Hypothalamus (tissue), 51 donors: ENCODE measurements around the gene ENPEP.
"Not testable (repeated sequence)": the region's sequence is repeated elsewhere in the genome, so short reads cannot be mapped to it uniquely, and the experiment has no call there.

Source experiments
- DNase-seq, 51 donors: peaks; one replicate each; lab custom pipeline; 2025; lab: John Stamatoyannopoulos, UW

Gene ENPEP

DNA sequence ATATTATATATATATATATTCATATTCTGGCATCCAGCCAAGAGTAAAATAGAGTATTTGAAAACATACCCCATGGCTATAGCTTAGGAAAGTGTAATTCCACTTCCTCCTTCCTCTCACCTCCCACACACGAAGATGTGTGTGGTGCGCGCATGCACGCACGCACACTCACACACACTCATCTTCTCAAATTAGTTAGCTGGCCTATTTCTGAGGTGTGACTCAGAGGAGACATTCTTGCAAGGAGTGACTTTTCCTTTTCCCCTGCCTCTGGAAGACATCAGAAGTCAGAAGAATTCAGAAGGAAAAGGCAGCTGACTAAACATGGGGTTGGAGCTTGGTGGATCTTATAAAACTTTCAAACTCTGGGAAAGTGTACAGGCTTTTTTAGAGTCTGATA lies 8.8 kb downstream of the ENPEP start:
- peak in 1 of 51 donors; percentile 13 for DNase-seq

DNA sequence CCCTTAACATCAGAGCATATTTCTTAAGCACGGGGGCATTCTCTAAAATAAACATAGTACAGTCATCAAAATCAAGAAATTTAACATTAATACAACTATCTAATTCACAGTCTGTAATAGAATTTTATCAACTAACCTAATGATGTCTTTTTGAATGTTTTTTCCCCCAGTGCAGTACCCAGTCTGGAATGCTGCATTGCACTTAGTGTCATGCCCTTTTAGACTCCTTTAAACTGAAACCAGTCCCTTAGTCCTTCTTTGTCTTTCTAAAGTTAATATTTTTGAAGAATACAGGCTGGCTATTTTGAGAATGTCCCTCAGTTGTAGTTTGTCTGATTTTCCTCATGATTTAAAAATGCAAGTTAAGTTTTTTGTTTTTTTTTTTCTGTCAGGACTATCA lies 9.5 kb downstream of the ENPEP start:
- DNase-seq: no peak

DNA sequence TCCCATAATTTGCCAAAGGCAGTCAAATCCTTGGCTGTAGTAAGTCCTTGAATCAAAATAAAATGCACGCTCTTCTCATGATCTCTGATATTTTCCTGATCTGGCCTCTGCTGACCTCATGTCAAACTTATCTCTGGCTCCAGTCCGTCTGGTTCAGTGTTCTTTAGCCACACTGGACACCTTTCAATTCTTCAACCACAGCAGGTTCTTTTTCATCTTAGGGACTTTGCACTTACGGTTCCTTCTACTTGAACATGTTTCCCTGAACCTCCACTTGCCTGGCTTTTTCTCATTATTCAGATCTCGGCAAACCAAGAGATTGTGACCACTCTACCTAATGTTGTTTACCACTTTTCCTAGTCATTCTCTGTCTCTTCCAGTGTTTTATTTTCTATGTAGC lies 10.3 kb downstream of the ENPEP start:
- DNase-seq: no peak

DNA sequence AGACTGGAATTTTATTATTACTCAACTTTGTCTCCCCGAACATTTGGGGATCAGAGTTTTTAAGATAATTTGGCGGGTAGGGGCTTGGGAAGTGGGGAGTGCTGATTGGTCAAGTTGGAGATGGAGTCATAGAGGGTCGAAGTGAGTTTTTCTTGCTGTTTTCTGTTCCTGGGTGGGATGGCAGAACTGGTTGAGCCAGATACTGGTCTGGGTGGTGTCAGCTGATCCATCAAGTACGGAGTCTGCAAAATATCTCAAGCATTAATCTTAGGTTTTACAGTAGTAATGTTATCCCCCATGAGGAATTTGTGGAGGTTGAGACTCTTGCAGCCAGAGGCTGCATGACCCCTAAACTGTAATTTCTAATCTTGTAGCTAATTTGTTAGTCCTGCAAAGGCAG lies 10.9 kb downstream of the ENPEP start:
- DNase-seq: not testable (repeated sequence)

DNA sequence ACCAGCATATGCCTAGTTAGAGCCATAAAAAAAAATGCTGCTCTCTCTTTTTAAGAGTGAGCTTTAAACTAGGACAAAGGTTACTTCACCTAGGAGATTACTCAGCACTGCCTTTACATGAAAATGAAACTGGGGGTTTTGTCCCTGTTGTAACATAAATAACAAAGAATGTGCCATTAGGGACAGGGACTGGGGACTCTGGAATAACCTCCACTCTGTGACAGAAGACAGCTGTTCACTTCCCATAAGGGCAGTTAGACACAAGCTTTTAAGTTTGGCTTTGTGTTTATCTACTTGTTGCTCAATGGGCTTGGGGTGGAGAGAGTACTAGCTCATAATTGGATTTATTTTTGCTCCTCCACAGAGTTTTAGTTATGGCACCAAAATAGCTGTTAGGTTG lies 11.9 kb downstream of the ENPEP start:
- no peak for DNase-seq

DNA sequence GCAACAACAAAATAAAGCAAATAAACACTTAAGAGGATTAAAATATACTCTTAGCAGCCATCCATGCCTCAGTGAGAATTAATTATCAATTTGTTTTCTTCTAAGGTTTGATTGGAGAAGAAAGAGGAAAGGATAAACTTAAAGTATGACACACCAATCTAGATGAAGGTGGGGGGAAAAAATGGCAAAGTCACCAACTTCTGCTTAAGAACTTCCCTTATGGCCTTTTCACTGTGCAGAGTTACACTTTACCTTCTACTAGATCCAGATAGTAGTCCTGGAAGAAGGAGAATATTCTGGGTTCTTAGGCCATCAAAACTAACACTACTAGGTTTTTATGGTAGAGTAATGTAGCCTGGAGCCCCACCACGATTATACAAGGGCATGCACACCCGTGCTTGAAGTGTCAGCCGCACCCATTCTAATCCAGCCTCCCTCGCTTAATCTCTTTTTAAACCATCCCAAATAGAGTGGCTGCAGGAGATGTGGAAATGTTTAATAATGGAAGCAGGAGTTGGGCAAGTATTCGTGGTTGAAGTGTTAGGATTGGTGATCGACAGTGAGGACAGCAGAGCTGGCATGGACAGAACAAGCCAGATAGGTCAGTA lies 14.1 kb downstream of the ENPEP start:
- DNase-seq: no peak

DNA sequence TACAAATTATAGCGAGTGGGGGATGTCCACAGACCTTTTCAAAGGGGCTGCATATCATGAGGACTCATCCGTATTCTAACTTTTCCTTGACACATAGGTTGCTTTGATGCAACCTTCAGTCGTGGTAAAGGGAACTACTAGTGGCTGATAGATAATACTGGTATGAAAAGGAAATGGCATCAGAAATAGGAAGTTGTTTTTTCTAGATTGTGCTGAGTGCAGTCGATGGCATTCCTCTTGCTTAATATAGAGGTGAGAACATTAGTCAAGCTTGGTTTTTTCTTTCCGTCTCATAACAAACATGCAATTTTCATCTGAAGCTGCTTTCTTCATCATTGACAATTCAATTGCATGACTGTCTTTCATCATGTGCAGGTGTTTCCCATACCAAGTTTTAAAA lies 16.6 kb downstream of the ENPEP start:
- no peak for DNase-seq

DNA sequence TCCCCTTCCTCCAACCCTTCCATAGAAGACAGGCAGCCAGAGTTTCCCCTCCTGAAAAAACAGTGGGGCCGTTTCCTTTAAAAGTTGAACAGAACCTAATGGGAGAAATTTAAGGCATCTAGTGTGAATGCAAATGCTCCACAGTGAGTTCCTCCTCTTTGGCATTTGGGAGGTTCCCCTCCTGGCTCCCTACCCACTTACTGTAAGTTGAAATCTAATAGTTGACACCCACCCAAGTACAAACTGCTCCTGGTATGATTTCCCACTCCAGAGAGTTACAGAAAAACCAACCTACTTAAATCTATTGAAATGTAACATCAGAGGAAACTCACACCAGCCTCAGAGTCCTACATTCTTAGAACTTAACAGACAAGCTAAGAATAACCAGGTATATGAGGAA lies 17.6 kb downstream of the ENPEP start:
- DNase-seq: no peak

DNA sequence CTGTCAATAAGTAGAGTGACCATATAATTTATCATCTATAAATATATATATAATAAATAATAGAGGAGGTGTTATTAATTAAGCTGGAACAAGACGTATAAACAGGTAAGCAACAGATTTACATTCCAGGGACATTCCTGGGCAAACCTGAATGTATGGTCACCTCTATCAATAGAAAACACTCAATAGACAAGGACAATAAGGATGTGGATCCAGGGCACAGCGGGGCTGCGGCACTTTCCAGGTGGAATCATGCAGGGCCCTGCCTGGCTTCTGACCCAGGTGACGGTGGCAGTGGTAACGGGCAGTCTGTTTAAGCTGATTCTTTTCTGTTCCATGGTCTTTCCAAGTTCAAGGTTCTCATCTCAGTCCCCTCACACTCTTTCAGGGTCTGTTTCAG lies 22.5 kb downstream of the ENPEP start:
- no peak for DNase-seq

DNA sequence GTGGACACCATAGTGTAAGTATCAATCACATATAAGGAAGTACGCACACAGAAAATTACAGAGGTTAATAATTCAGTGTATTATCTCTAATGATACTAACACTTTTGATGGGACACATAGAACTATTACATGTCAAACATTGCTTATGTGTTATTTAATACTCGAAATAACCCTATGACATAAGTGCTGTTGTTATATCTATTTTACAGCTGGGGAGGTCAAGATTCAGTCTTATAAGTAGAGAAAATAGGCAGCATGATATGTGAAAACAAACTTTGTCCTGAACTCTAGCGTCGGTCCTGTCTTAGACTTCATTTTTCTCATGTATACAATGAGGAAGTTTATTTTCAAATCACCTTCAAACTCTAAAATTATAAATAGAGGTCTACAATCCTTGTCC lies 23.2 kb downstream of the ENPEP start:
- DNase-seq: no peak

DNA sequence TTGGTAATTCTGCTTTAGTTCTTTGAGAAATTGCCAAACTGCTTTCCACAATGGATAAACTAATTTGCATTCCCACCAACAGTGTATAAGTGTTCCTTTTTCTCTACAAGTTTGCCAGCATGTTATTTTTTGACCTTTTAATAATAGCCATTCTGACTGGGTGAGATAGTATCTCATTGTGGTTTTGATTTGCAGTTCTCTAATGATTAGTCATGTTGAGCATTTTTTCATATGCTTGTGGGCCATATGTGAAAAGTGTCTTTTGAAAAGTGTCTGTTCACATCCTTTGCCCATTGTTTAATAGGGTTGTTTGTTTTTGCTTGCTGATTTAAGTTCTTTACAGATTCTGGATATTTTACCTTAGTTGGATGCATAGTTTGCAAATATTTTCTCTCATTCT lies 25.9 kb downstream of the ENPEP start:
- no peak for DNase-seq

DNA sequence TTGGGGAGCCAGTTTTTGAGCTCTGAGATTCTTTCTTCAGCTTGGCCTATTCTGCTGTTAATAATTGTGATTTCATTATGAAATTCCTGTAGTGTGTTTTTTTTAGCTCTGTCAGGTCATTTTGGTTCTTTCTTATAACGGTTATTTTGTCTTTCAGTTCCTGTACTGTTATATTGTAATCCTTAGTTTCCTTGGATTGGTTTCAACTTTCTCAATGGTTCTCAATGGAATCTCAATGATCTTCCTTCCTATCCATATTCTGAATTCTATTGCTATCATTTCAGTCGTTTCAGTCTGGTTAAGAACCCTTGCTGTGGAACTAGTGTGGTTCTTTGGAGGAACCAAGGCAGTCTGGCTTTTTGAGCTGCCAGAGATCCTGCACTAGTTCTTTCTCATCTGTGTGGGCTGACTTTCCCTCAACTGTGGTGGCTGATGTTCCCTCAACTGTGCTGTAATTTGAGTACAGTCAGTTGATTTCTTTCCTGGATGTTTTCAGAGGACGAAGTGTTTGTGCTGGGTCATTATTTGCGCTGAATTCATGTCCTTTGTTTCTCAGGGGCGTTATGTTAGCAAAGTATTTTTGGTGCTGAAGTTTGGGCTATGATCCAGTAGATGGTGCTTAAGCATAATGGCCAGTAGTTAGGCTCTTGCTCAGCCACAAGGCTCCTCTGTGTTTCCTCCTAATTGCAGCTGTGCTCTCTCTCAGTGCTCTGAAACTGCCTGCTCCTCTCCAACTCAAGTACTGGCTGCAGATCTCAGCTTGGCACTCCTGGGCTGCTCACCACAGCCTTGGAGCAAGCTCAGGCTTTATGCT lies 27.5 kb downstream of the ENPEP start:
- DNase-seq: peak in 4 of 51 donors; percentile 1 to 5 (median 2)

DNA sequence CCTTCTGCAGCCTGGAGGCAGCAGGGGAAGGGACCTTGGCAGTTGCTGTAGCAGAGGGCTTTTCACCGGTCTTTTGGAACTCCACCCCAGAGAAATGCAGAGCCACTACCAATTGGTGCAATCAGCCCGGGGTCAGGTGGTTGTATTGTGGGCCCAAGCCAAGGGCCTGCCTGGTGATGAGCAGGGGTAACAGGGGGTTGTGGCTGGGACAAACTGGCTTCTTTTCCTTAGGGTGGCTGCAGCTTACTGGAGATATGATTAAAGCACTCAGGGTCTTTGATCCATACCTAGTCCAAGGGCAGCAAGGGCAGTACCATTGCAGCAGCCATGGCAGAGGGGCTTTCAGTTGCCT lies 28.1 kb downstream of the ENPEP start:
- DNase-seq: peak in 1 of 51 donors; percentile 6

DNA sequence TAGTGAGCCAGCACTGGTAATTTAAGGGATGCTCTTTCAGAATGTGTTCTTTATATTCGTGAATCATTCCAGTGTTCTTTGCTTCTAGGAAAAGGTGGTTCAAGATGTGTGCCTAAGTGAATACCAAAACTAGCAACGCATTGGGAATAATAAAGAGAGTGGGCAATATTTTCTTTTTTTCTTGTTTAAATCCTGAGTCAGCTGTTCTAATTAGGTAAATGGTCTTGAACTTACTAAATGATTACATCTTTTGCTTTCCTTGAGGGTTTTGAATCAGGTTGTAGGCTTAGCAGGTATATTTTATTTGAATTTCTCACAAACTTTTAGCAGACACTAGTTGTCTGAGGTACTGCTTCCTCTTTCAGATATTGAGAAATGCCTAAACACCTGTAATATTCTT lies 29.5 kb downstream of the ENPEP start:
- no peak for DNase-seq

DNA sequence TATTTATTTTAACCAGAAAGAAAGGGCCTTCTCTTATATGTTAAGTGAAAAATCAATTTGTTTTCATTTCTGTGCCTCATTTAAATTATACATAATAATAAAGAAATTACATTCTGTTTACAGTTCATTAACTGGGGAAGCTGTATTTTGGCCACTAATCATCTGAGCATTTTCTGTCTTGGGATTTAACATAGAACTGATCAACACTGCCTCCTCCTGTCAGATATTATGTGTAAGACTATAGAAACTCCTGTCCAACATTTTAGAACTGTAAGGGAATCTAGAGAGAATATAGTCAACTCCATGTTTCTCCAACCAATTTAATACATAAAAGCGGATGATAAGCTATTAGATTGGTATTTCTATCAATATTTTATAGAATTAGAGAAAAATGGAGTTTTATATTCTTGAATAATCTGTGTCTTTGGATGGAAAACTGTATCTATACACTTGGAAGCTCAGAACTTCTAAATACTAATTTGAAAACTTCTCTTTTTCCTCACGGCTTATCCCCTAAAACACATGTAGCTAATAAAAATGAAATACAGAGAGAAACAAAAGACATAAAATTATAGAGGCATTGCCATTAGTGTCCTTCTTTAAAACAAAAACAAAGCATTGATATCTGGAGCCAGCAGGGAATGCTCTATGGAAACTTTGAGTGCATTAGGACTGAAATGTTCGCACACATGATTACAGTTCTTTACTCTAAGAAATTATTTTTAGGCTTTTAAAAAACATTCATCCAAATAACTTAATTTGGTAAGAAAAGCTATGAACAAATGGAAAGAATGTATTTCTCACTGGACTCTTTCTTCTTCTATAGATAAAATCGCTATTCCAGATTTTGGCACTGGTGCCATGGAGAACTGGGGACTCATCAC lies 33.1 kb downstream of the ENPEP start:
- no peak for DNase-seq

DNA sequence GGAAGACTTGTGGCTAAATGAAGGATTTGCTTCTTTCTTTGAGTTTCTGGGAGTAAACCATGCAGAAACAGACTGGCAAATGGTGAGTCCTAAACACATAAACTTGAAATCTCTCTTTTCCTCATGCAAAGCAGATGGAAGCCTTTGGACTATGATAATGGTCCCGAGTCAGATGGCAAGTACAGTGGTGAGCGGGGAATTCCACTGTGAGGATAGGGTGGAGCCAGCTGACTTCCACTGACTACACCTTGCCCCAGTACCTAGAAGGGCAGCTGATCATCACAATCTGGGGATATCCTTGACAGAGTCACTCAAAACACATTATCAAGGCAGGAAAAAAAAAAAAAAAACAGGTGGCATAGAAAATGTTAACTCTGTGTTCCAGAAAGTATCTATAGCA lies 34.3 kb downstream of the ENPEP start:
- DNase-seq: no peak

DNA sequence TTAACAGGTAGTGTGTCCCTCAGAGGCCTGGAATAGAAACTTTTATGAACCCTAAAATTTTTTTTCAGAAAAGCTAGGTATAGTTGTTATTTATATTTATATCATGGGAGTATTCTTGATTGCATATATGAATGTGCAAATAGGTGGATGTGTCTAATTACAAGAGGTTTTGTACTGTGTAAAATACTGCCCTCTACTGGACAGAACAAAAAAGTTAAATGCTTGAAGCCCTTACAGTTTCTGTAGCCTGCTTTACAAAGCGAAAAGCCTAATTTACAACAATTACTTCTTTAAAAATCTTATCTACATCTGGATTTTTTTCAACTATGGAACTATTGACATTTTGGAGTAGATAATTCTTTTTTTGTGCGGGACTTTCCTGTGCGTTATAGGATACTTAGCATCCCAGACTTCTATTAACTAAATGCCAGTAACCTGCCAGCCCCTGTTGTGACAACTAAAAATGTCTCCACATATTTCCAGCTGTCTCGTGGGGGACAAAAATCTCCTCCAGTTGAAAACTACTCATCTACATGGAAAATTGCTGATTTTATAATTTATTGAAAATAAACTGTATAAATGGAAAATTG lies 35.1 kb downstream of the ENPEP start:
- DNase-seq: peak in 2 of 51 donors; percentile 5 to 43

DNA sequence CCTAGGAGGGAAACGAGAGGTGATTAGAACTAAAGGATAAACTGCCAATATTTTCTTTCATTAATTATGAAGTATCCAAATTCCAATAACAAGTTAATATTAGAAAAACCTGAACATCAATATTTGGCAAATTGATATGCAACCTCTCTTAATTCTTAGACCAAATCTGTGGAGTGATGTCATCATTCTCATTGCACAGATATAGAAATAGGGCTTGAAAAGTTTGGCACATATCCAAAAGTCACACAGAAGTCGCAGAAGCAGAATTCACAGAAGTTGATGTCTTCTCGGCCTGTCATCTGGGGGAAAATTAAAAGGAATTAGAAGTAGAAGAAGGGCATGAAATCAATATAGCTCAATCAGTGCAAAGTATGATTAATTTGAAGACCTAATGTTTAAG lies 36.9 kb downstream of the ENPEP start:
- no peak for DNase-seq

DNA sequence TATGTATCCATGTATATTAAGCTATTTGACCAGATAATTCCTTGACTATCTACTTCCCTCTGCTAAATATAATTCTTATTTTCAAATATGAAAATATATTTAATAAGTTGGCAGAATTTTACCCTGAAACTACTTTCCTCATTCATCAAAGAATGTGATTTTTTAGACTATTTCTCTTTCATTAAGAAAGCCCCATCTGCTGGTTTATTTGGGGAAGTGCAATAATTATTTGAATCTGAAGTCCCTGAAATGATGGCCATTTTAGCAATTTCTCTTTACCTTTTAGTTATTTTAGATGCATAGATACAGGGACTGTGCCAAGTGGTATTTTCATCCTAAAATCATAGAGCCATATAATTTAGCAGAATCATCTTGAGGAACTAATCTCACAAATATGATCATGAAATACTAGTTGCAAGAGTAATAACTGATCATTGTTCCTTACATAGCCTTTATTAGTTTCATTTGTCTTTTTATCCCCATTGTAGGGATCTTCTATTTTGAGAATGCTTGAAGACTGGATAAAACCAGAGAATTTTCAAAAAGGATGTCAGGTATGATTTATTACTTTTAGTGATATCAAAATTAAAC lies 39.0 kb downstream of the ENPEP start:
- DNase-seq: peak in 1 of 51 donors; percentile 24

DNA sequence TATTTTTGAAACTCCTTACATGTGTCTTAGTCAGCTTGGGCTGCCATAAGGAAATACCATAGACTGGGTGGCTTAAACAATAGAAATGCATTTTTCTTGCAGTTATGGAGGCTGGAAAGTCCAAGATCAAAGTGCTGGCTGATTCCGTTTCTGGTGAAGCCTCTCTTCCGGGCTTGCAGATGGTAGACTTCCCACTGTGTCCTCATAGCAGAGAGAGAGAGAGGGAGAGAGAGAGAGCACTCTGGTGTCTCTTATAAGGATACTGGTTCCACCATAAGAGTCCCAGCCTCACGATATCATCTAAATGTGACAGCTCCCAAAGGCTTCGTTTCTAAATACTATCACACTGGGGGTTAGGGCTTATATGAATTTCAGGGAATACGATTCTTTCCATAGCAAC lies 39.7 kb downstream of the ENPEP start:
- DNase-seq: no peak
